G401 (cell line): Measurements from ENCODE around the gene SCYGR8. TPM values are rescaled to one million over a fixed set of nuclear protein-coding genes. Genes with fewer than 3 reads are reported as not detected.
A peak's percentile ranks its signal among the peaks of the same experiment; 100 is the strongest.
"Not testable (repeated sequence)": the region's sequence is repeated elsewhere in the genome, so short reads cannot be mapped to it uniquely, and the experiment has no call there.

Experiments used
- DNase-seq: peaks from one replicate; pipeline ENCODE4 v3.0.0-alpha.2; 2015; ENCODE audit warnings: low spot score
- in situ Hi-C: cut with HindIII; loops from 2 replicates; pipeline ENCODE4 v1.10.0; 2016; ENCODE audit warnings: low sequenced_read_pairs, mixed read lengths
- total RNA-seq: library from RNA; depleted of rRNA; stranded (reverse); fragments of >200 nt; shearing (Covaris generic); gene quantifications from 2 replicates; pipeline ENCODE4 v1.2.3, GENCODE V29; 2014

SCYGR8 gene
- total RNA-seq, 1 experiment from 2014 or later, result not detected

DNA sequence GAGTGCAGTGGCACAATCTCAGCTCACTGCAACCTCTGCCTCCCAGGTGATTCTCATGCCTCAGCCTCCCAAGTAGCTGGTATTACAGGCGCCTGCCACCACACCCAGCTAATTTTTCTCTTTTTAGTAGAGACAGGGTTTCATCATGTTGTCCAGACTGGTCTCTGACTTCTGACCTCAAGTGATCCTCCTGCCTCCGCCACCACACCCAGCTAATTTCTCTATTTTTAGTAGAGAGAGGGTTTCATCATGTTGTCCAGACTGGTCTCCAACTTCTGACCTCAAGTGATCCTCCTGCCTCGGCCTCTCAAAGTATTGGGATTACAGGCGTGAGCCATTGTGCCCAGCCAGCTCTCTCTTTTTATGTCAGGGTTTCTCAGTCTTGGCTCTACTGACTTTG is 10.6 kb downstream of the SCYGR8 start:
- DNase-seq, in situ Hi-C loops: not testable (repeated sequence)

DNA sequence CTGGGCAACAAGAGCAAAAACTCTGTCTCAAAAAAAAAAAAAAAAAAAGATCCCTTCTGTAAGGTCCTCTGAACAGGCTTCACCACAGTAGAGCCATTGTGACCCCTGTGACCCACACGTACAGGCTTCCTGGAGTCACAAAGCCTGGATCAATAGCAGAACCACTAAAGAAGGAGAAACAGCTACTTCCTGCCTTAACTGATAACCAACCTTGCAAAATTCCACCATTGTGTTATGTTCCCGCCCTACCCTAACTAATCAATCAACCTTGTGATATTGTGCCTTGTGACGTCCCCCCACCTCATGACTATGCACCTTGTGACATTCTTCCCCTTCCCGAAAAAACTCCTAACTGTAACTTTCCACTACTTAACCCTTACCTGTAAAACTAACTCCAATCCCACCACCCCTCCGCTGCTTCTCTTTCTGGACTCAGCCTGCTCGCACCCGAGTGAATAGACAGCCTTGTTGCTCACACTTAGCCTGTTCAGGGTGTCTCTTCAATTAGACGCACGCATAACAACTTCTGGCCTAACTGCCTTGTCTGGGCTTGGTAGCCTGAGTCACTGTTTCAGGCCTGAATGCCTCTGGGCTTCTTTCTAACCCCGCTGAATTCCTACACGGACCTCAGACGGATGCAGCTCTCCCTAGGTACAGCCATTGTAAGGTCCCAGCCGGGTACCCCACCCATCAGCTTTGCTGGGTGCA is 13.9 kb downstream of the SCYGR8 start:
- no peak for DNase-seq
- in situ Hi-C loops, result no loop called here

DNA sequence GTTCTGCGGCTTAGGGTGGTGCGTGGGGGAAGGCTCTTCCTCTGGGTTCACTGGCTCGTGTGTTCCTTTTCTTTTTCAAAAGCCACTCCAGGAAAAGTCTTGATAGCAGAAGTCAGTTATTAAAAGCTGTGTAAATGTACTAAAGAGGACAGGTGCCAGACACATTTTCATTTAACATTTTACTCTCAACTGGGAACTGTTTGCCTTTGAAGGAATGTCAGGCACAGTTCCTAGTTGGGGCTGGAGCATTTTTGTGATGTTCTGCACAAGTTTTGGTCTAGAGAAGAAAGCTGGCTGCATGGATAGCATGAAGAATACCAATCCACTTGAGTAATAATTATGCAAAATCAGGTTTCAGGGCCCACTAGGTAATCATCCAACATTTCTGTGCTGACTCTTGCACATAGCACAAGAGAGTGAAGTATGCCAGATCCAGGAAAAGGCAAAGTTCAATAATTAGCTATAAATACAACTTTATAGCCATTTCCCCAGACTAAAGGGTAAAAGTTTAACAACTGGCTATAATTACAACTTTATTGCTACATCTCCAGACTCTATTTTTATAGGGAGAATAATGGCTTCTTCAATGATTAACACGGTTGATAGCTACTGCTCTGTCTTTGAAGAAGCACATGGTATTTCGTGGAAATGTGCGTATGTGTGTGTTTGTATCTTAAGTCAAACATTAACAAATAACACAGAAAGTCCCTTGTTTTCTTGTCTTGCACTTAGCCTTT is 16.2 kb downstream of the SCYGR8 start:
- DNase-seq, result no peak
- in situ Hi-C loops, result no loop called here

DNA sequence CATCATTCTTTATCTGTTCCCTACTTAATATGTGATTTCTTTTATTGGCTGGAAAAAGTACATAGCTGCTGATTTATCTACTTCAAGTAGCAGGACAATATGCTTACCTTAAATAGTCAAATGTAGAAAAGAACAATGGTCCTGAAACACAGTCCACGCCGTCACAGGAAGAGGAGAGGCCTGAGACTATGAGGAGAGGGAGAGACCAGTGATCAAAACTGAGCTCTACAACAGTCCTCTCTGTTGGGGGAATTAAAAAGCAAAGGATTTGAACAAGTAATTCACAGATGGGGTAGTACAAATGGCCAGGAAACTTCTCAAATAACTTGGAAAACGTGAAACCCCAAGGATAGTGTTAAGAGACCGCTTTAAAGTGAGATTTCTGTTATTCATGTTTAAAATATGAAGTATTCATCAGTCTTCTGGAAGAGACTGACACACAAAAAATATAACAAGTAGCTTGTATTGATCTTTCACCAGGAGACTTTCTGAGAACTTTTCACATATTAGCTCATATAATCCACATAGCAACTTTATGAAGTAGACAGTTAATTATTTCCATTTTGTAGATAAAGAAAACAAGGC is 20.2 kb downstream of the SCYGR8 start:
- in situ Hi-C loops, result no loop called here

DNA sequence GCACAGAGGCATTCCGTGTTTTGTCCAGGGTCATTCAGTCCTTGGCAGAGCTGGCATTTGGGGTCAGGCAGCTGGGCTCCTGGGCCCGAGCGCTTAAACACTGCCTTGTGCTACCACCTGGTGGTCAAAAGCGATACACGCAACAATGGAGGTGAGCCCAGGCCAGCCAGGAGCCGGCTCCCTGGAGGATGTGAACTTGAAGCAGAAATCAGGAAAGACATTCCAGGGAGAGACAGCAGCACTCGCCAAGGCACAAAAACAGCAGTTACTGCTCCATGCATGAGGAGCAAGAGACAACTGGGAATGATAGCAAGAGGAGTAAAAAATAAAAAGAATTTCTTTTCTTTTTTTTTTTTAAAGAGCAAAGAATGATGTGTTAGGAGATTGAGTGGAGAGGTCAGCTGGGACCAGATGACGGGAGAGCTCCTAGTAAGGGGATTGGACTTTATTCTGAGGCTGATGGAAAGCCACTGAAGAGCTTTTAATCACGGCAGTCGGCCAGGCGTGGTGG is 20.7 kb downstream of the SCYGR8 start:
- in situ Hi-C loops, result no loop called here
- peak; percentile 72 for DNase-seq

More for the DNA sequence above, 20.2 kb downstream of the SCYGR8 start:
- no peak for DNase-seq

DNA sequence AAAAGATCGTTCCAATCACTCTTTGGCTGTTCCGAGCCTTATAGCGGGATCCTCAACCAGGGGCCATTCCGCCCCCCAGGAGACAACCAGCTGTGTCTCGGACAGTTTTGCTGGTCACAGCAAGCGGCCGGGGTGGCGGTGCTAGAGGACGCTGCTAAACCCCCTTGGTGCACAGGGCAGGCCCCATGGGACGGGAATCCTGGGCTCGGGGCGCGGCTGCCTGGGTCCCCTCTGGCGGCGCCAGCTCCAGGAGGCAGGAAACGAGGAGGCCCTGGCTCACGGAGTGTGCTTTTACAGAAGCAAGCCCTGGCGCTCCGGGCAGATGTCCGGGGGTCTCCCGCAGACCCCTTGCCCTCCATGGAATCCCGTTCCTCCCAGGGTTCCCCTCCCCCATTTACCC is 22.1 kb downstream of the SCYGR8 start:
- no peak for DNase-seq
- in situ Hi-C loops, result no loop called here

DNA sequence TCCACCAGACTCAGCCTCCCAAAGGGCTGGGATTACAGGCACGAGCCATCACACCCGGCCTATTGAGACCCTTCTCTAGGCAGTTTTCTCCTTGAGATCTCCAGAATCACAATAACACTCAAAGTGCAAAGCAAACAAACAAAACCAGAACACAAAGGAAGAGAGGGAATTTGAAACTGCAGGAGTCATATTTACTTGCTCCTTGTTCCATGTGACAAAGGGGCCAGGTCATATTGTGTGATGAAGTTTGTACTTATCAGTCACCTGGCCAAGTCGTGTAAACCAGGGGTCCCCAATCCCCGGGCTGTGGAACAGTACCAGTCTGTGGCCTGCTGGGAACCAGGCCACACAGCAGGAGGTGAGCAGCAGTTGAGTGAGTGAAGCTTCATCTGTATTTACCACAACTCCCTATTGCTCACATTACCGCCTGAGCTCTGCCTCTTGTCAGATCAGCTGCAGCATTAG is 26.5 kb downstream of the SCYGR8 start:
- in situ Hi-C loops, result no loop called here
- DNase-seq, result no peak

DNA sequence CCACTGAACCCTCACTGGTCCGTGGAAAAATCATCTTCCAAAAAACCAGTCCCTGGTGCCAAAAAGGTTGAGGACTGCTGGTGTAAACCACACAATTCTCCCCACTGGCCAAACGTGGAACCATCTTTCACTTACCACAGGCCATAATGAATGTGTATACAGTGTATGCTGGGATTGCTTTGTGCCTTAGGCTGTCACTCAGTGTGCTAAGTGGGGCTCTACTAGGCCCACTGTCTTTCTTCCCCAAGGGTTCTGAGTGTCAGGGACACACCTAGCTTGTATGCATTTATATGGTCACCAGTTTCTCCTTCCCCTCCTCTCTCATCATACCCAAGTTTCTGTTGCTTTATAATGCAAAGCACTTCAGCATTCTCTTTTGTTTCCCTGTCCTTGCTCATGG is 27.2 kb downstream of the SCYGR8 start:
- no peak for DNase-seq
- in situ Hi-C loops, result no loop called here

DNA sequence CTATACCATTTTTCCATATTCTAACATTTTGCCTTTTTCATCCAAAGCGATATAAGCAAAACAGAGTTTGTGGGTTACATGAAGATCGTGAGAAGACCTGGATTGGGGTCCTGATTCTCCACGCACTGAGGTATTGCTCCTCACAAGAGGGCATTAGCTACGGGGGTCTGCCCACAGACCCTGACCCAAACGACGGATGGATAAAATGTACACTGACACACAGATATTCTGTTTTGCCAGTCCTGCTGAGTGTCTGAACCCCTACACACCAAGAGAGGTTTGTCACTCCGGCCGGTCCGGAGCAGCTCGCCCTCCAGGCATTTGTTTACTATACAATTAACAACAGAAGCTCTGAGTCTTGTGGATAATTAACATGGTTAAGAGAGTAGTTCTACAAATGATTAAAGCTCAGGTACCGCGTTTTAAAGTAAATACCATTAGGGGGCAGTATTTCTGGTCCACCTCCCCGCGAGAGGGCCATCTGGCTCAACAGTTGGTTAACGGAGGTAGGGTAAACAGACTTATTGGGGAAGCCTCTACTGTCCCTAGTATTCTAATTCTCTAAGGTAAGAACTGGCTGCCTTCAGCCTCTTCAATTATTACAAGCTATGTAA is 28.4 kb downstream of the SCYGR8 start:
- no peak for DNase-seq
- in situ Hi-C loops, result no loop called here

DNA sequence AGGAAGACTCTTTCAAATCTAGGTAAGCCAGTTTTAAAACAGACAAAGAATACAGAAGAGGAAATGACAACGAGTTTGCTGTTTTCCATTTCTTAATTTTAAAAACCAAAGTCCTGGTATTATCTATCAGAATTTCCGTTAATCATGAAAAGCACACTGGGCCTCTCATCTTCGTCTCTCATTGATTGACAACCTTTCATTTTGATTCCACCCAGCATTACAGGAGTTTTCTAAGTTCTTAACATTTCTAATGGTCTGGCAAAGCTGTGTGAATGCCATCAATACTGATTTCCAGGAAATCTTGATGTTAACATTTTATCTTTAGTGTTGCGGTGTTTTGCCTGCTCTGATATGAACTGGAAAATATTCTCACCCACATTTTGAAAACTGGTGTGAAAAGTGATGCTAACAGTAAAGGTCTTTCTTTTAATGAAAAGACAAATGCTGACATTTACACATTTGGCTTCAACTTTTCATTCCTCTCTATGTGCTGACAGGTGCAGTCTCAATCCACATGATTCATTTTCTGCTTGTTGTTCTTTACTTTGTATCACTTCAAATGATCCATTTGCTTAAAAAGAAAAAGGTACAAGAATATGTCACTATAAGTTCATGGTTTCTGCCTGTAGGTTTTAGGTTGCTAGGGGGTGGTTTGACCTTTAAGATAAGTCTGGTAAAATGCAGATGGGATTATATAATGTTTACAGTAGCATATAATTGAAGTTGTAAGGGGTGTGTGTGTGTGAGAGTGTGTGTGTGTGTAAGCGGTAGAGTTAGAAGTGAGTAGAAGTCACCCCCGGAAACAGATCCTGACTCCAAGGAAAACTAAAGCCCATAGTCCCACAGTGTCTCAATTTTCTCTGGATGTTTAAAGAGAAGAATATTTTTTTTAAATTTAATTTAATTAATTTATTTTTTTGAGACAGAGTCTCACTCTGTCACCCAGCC is 29.5 kb downstream of the SCYGR8 start:
- no peak for DNase-seq
- in situ Hi-C loops, result no loop called here

DNA sequence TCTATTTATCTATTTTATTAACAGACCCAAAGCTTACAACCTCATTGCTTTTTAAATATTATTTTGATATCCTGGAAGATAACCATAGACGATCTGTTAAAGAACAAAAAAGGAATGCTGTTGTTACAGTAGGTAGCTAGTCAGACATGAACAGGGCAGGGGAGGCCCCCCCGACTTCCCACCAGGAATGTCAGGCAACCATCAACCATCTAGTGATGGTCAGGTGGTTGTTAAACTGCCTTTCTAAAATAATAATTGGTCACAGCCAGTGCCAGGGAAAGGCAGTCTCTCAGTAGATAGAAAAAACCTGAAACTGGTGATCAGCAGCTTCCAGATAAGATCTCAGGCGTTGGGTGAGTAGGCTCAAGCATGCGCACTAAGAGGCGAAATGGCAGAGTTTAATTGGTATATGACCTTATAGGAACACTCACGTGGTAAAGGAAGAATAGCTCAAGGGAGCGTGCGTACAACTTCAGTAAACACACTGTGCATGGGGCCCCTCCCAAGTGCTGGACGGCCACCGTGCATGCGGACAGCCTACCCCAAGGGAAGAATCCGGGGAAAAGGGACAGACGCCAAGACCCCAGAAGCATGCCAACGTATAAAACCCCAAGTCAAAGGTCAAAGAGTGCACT is 35.4 kb downstream of the SCYGR8 start:
- in situ Hi-C loops, result no loop called here
- DNase-seq, result no peak

DNA sequence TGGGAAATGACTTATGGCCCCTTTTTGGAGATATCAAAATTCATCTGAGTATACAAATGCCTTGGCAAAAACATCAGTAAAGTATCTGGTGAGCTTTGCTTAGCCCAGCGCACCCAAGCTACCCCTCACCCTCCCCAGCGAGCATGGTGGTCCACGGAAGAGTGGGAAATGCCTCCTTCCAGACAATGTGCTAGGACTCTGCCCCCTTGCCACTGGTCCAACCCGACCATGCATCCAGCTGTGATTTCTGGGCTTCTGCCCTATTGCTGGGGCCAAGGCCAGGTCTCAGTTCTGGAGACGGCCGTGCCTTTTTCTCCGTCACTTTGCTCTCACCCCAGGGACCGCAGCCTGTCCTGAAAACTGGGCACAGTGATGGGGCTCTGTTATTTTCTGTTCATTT is 36.1 kb downstream of the SCYGR8 start:
- no peak for DNase-seq
- in situ Hi-C loops, result no loop called here

DNA sequence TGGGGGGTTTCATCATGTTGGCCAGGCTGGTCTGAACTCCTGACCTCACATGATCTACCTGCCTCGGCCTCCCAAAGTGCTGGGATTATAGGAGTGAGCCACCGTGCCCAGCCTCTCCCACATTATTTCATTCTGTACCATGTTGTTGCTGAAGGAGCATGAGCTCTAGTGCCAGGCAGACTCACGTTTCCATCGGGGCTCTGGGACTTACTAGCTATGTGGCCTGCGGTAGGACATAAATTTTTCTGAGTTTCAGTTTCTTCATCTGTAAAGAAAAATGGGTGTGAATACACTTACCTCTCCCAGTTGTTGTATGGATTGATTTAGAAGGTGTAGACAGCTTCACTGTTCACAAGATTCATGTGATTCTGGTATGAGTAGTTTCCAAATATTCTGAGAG is 37.1 kb downstream of the SCYGR8 start:
- in situ Hi-C loops, result no loop called here
- no peak for DNase-seq

DNA sequence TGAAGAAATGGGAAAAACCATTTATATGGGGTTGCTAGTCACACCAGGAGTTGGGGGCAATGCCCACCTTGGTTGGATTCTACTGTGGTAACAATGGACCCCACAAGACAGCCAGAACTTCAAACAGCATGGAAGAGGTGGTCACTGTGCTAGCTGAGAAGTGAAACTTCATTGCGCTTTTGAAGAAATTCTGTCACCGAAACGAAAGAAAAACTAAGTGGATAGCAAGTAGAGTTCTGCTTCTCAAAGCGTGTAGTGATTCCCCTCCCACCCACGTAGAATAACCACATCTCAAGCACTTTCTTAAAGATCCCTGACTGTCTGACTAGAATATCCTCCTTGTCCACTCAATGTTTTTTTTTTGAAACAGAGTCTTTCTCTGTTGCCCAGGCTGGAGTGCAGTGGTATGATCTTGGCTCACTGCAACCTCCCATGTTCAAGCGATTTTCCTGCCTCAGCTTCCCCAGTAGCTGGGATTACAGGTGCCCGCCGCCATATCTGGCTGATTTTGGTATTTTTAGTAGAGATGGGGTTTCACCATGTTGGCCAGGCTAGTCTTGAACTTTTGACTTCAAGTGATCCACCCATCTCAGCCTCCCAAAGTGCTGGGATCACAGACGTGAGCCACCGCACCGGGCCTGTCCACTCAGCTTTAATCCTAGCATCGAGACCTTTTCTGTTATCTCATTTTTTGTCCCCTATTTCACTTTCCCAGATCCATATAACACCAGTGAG is 37.9 kb downstream of the SCYGR8 start:
- in situ Hi-C loops, result no loop called here
- no peak for DNase-seq

DNA sequence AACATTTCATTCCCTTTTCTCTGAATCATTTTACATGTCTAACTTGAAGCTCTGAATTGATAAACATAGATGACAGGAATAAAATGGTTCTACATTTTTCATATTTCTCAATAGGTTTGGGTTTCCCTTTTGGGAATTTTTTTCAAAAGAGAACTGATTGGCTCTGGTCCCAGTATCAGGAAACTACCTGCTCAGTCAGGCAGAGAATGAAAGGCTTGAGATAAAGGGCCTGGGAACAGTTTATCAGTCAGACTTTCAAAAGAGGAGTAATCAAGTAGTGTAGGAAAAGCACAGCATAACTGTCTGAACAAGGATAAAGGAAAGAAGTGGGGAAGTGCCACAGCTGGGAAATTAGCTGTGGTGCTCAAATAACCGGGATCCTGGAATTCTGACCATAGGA is 39.6 kb downstream of the SCYGR8 start:
- in situ Hi-C loops, result no loop called here
- no peak for DNase-seq

DNA sequence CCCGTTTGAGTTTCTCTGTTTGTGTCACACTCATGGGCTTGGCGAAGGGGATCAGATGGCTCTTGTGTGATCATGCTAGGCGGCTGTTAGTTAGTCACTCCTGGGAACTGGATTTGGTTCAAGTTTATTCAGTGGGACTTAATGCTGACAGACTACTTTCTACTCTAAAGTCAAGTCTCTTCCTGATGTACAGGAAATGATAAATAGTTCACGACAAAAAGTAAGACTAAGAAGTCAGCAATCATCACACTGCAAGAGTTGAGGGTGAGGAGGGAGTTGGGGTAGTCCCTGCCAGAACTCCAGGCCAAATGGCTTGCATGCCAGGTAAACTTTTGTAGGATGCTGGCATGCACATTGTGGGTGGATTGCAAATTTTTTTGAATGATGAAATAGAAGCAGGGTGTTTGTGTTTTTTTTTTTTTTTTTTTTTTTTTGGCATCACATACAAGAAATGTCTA is 42.9 kb downstream of the SCYGR8 start:
- no peak for DNase-seq
- in situ Hi-C loops, result no loop called here

DNA sequence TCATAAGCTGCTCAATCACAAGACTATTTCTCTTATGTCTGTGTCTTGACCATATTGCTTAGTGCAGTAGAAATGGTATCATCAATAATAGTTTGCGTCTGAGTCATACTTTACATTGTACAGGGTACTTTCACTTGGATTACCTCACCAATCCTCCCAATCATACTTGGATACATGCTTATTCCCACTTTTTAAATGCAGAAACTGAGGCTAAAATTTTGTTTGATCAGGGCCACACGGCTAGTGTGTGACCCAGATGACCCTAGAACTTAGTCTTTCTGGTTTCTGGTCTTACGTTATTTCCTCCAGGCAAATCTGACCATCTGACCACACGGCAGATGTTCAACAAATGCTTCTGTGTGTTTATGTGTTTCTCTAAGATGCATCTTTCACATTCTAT is 44.1 kb downstream of the SCYGR8 start:
- DNase-seq, result no peak
- in situ Hi-C loops, result no loop called here
